SK-N-MC (cell line): ENCODE data around the gene TEAD1.

Experiments
- DNase-seq: peaks from one replicate; pipeline ENCODE4 v3.0.0-alpha.2; 2011; ENCODE audit warnings: low read depth, low spot score
- H3K27ac ChIP-seq: fragments of 200-600 bp; sonication (generic); 2 replicates; pipeline ENCODE4 v1.5.1; 2016; ENCODE audit warnings: mixed run types
- H3K36me3 ChIP-seq: fragments of 200-600 bp; sonication (generic); 2 replicates; pipeline ENCODE4 v1.6.1; 2017; ENCODE audit warnings: antibody characterized with exemption, low read length, mixed read lengths; ENCODE audit not compliant: insufficient read depth
- H3K4me3 ChIP-seq: fragments of 200-600 bp; sonication (generic); 2 replicates; pipeline ENCODE4 v1.5.1; 2016
- H3K9ac ChIP-seq: fragments of 200-600 bp; sonication (generic); 2 replicates; pipeline ENCODE4 v1.8.0; 2017; ENCODE audit warnings: mixed run types, mixed read lengths; ENCODE audit not compliant: insufficient read length
- H3K9me3 ChIP-seq: fragments of 200-600 bp; sonication (generic); 2 replicates; pipeline ENCODE4 v1.6.1; 2017; ENCODE audit warnings: low read depth, mild to moderate bottlenecking, antibody characterized with exemption, low read length, moderate library complexity, mixed read lengths
- EZH2 ChIP-seq: fragments of 200-600 bp; sonication (generic); IDR thresholded peaks from one replicate; pipeline ENCODE4 v1.6.1; 2017; ENCODE audit warnings: antibody characterized with exemption
- FOXP2 ChIP-seq: optimal IDR thresholded peaks from 2 replicates; pipeline ENCODE3; 2011; ENCODE audit warnings: mild to moderate bottlenecking, moderate library complexity; ENCODE audit not compliant: insufficient read depth; ENCODE audit errors: extremely low read length, control extremely low read depth
- POLR2AphosphoS5 ChIP-seq: IDR thresholded peaks from 2 replicates; pipeline ENCODE4 v1.6.1; 2012; ENCODE audit warnings: mild to moderate bottlenecking, low read depth, low read length, borderline replicate concordance

Gene TEAD1

DNA sequence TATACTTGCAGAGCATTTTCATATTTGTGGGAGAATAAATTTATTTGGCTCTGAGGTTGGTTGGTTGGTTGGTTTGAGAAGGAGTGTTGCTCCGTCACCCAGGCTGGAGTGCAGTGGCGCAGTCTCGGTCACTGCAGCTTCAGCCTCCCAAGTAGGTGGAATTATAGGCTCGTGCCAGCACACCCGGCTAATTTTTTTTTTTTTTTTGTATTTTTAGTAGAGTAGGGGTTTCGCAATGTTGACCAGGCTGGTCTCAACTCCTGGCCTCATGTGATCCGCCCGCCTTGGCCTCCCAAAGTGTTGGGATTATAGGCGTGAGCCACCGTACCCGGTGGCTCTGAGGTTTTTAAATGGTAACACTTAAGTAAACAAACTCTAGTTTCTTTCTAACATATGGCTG is 161.1 kb downstream of the TEAD1 start:
- no peak overlapping the region for H3K9ac ChIP-seq
- TF ChIP-seq FOXP2: no peak
- no peak for TF ChIP-seq EZH2
- no peak for TF ChIP-seq POLR2AphosphoS5
- no peak for DNase-seq
- no peak overlapping the region for H3K4me3 ChIP-seq
- no peaks in the 10 kb centered on the region for H3K36me3 ChIP-seq
- no peak overlapping the region for H3K27ac ChIP-seq
- H3K9me3 ChIP-seq: no peaks in the 10 kb centered on the region

DNA sequence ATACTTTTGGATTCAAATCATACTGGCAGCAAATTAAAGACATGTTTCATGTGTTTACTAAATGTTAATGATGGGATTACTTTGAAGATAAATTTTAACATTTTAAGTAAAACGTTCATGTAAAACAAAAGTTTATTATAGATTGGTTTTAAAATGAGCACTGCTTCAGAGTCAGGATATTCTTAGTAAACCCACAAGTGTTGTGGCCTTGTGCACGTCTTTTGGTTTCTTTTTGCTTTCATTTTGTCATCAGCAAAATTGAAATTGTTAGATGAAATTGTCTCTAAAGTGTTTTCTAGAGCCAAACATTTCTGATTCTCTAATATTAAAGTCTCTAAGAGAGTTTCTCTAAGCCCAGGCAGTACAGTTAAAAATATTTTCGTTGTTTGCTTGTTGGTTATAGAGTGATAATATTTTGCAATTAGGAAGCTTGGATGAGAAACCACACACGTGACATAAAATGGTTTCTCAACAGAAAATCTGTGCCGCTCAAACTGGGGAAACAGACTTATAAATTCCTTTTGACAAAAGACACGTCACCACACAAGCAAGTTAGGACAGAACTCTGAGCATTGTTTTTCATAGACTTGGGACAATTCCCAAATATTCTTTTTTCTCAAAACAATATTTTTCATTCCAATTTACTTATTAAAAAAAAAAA is 164.4 kb downstream of the TEAD1 start:
- Histone ChIP-seq H3K9me3 (no peaks in the 10 kb centered on the region), H3K36me3 (no peaks in the 10 kb centered on the region), H3K4me3 (no peak overlapping the region), H3K27ac (no peak overlapping the region), H3K9ac (no peak overlapping the region)
- no peak for DNase-seq
- TF ChIP-seq EZH2 (no peak), FOXP2 (no peak), POLR2AphosphoS5 (no peak)

DNA sequence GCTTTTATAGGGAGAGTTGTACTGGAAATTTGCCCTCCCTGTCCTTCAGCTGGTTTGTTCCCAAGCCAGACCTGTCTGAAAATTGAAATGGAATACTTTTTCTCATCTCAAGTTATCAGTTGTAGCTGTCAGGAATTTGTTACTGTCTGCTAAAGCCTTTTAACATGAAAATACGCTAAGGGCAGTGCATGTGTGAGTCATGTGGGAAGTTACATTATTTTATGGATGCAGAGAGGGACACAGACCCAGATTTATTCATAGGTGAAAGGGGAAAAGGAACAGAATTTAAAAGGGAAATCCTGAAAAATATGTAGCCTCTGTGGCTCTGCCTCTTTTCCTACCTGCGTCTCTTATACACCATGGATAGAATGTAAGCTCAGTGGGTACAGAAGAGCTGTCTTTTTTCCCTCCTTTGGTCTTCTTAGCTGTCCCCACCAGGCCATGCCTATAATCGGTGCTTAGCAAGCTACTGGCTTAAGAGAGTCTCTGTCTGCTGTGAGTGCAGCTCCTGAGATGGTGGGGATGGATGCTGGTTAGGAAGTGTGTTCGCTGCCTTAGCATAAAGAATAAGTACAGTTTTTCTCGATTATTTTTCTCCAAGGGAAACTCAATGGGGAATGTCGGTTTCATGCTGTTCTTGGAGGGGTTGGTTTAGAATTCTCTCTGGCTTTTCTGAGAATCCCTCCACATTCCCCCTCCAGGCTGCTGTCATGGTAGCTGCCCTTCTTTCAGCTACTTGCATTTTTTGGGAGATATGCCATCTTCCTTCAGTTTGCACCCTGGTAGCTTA is 166.8 kb downstream of the TEAD1 start:
- no peaks in the 10 kb centered on the region for H3K36me3 ChIP-seq
- DNase-seq: no peak
- no peak for TF ChIP-seq EZH2
- TF ChIP-seq FOXP2: no peak
- H3K4me3 ChIP-seq: peak overlapping the region; percentile 70
- H3K9me3 ChIP-seq: no peaks in the 10 kb centered on the region
- H3K27ac ChIP-seq: peak overlapping the region; percentile 22; the same call in 1 of the 2 replicates
- no peak overlapping the region for H3K9ac ChIP-seq

DNA sequence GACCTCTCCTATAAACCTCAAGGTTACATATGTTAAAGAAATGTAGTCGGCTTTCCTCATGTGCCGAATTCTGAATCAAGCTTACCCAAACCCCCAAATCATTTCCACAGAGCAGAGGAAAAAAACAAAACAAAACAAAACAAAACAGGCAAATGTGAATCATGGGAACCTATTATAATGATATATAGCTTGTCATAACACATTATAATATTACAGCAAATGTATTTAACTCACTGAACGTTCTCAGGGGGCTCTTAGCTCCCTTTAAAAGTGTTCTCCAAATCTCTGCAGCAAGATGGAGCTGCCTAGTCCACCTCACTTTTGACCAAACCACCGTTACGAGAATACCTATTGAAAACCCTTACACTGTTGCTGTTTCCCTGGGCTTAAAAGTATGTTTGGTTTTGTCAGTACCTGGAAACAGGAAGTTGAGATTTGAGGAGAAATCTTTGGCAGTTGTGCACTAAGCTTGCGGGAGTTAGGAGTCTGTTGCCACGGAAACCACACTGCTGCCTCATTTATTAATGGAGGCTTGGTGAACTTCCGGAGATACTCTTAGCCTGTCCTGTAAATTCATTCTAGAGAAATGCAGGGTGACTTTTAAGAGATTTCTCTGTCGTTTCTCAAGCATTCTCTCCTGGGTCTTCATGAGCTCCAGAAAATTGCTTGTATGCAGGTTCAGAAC is 167.9 kb downstream of the TEAD1 start:
- TF ChIP-seq EZH2 (no peak), POLR2AphosphoS5 (no peak; the same call in 1 of the 2 replicates)
- Histone ChIP-seq H3K4me3 (peak overlapping the region; percentile 70), H3K27ac (peak overlapping the region; percentile 86), H3K9ac (peak overlapping the region; percentile 10), H3K9me3 (no peaks in the 10 kb centered on the region), H3K36me3 (no peaks in the 10 kb centered on the region)
- peak; percentile 87 for DNase-seq

DNA sequence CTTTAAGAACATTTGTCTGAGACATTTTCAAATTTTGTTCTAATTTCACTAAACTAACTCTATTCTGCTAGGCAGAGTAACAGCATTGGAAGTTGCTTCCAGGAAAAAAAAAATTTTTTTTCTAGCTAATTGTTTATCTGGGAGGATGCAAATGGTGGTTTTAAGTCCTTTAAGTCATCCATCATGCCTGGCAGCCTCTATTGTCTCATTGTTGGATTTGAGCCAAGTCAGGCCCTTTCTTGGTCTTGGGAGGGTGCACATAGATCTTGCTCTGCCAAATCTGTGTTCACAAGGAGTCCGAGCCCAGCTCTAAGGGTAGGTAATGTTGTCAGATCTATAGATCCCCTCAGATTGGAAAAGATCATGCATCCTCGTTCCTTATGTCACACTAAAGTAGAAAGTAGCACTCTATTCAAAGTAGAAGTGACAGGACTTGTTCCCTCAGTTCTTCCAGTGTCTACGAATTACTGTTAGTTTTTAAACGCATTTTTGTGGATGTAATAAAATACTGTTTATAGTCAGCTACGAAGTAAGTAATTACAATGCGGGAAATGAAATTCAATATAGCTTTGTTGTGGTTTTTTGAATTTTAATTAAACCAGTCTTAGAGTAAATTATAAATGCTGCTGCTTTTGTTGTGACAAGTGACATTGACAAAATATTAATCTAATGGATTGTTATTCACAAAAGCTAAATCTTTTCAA is 168.9 kb downstream of the TEAD1 start:
- Histone ChIP-seq H3K9me3 (no peaks in the 10 kb centered on the region), H3K9ac (no peak overlapping the region), H3K4me3 (peak overlapping the region; percentile 70), H3K27ac (peak overlapping the region; percentile 86; the same call in 1 of the 2 replicates), H3K36me3 (no peaks in the 10 kb centered on the region)
- no peak for TF ChIP-seq POLR2AphosphoS5
- no peak for TF ChIP-seq EZH2
- no peak for TF ChIP-seq FOXP2
- DNase-seq: no peak

DNA sequence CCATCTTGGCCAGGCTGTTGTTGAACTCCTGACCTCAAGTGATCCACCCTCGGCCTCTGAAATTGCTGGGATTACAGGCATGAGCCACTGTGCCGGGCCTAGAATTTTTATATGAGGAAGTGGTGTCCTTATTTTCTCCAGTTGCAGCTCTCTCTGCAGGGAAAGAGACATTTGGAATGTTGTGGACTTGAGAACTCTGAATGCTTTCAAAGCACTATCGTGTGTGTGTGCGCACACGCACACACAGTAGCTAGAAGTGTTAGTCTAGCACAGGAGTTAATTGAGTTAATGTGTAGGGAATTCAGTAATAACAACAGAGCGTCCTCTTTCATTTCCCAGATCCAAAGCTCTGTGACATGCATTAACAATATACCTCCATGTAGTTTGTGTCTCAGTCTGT is 170.9 kb downstream of the TEAD1 start:
- Histone ChIP-seq H3K4me3 (peak overlapping the region; percentile 61), H3K27ac (peak overlapping the region; percentile 80)
- DNase-seq: no peak

DNA sequence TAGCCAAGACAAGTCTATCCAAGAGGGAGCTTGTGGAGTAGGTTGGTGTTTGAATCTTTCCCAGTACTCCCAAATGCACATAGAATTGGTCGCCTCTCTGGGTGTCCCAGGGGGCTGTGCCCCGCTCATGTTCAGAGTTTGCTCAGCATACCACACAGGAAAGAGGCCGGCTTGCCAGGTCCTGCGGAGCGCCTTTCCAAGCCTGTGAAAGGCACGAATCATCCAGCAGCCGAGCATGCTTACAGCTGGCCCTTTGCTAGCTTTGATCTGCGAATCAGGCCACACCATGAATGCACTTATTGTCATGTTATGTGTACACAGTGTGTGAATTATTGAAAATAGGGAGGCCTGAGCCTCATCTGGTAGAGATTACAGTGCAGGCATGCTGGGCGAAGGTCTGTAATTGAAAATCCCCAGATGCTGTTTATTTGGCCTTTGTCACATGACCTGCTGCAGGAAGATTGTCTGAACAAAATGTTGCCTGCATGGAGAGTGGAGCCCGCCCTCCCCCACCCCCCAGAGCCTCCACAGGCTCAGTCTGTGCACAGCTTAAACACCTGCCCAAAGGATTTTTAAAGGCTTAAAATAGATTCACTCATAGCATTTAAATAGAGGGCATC is 171.6 kb downstream of the TEAD1 start:
- no peak for DNase-seq
- no peaks in the 10 kb centered on the region for H3K9me3 ChIP-seq
- H3K4me3 ChIP-seq: peak overlapping the region; percentile 61
- TF ChIP-seq EZH2: no peak
- TF ChIP-seq FOXP2: no peak
- TF ChIP-seq POLR2AphosphoS5: no peak
- H3K27ac ChIP-seq: peak overlapping the region; percentile 80
- H3K36me3 ChIP-seq: no peaks in the 10 kb centered on the region
- peak overlapping the region; percentile 26 for H3K9ac ChIP-seq

More for the DNA sequence above, 170.9 kb downstream of the TEAD1 start:
- no peaks in the 10 kb centered on the region for H3K9me3 ChIP-seq
- no peak overlapping the region for H3K9ac ChIP-seq
- TF ChIP-seq EZH2 (no peak), FOXP2 (no peak), POLR2AphosphoS5 (no peak)
- H3K36me3 ChIP-seq: no peaks in the 10 kb centered on the region
